Fibroblast of lung (primary cell): ENCODE results near the gene NCKAP5. TPM values are rescaled to one million over a fixed set of nuclear protein-coding genes. Genes with fewer than 3 reads are reported as not detected.

Source experiments
- DNase-seq, 2 donors: peaks; one replicate each; pipeline versions ENCODE4 v3.0.0 to v3.0.0-alpha.2; 2010; ENCODE audit warnings: low read depth in 2 of 2
- H2AFZ ChIP-seq: 2 replicates; pipeline ENCODE4 v1.5.1; 2012; ENCODE audit warnings: low read length, control low read depth, inconsistent platforms
- H3K27ac ChIP-seq: 2 replicates; pipeline ENCODE4 v1.5.1; 2011; ENCODE audit warnings: low read length, control low read depth; ENCODE audit not compliant: insufficient read depth
- H3K27me3 ChIP-seq: 2 replicates; pipeline ENCODE4 v1.5.1; 2011; ENCODE audit warnings: mild to moderate bottlenecking, low read length; ENCODE audit not compliant: control insufficient read depth, insufficient read depth
- H3K36me3 ChIP-seq: 2 replicates; pipeline ENCODE4 v1.5.1; 2011; ENCODE audit warnings: low read length; ENCODE audit not compliant: control insufficient read depth, insufficient read depth
- H3K4me1 ChIP-seq: 2 replicates; pipeline ENCODE4 v1.5.1; 2011; ENCODE audit warnings: low read length; ENCODE audit not compliant: control insufficient read depth, insufficient read depth; ENCODE audit errors: extremely low read depth
- H3K4me2 ChIP-seq: 2 replicates; pipeline ENCODE4 v1.5.1; 2011; ENCODE audit warnings: low read length, control low read depth; ENCODE audit not compliant: insufficient read depth; ENCODE audit errors: extremely low read depth
- H3K4me3 ChIP-seq, 4 experiments: fragments of 200-600 bp in 1 of 4; sonication (generic) in 1 of 4; replicated peaks in 1 of 4; 2 replicates each; pipeline ENCODE4 v1.5.1; 2011 to 2016; ENCODE audit warnings: low read length in 4 of 4, low read depth in 3 of 4, mild to moderate bottlenecking in 3 of 4, control low read depth in 2 of 4, inconsistent platforms in 1 of 4, mixed read lengths in 1 of 4; ENCODE audit not compliant: insufficient read depth in 1 of 4; ENCODE audit errors: control extremely low read depth in 1 of 4
- H3K79me2 ChIP-seq: 2 replicates; pipeline ENCODE4 v1.5.1; 2012; ENCODE audit warnings: mild to moderate bottlenecking, low read length, inconsistent platforms; ENCODE audit not compliant: control insufficient read depth, insufficient read depth
- H3K9ac ChIP-seq: 2 replicates; pipeline ENCODE4 v1.5.1; 2011; ENCODE audit warnings: mild to moderate bottlenecking, low read length, control low read depth; ENCODE audit not compliant: insufficient read depth
- H3K9me3 ChIP-seq: 2 replicates; pipeline ENCODE4 v1.5.1; 2012; ENCODE audit warnings: low read depth, low read length; ENCODE audit not compliant: control insufficient read depth, insufficient read depth
- H4K20me1 ChIP-seq: 2 replicates; pipeline ENCODE4 v1.5.1; 2011; ENCODE audit warnings: low read length; ENCODE audit not compliant: control insufficient read depth, insufficient read depth; ENCODE audit errors: extremely low read depth
- EZH2 ChIP-seq: IDR thresholded peaks from 2 replicates; pipeline ENCODE4 v1.5.1; 2012; ENCODE audit warnings: low read length, control low read depth, mild to moderate bottlenecking; ENCODE audit errors: missing control alignments
- polyA plus RNA-seq, 2 donors: library from polyadenylated mRNA; depleted of rRNA in 1 of 2; stranded (reverse) in 1 of 2; unstranded in 1 of 2; fragments of >200 nt; gene quantifications; 2 replicates each; pipeline ENCODE4 v1.2.1, GENCODE V29; 2011 to 2012; ENCODE audit warnings: missing spikeins in 1 of 2
- total RNA-seq: library from RNA; depleted of rRNA; stranded (reverse); fragments of >200 nt; gene quantifications from 2 replicates; pipeline ENCODE4 v1.2.1, GENCODE V29; 2014
- TF ChIP-seq, protein P1 (sequence below), 2 donors: IDR thresholded peaks in 1 of 2; conservative IDR thresholded peaks in 1 of 2; 1 replicate in 1 of 2; 2 replicates in 1 of 2; pipeline ENCODE4 v1.5.1; 2011 to 2012; ENCODE audit warnings: low read length in 2 of 2, control low read depth in 1 of 2, inconsistent platforms in 1 of 2, low read depth in 1 of 2, mild to moderate bottlenecking in 1 of 2

Gene NCKAP5
- total and polyA plus RNA-seq, 2 donors (not counting 1 experiment from before 2014, with no cell fraction given) = 2.6 to 6.2 TPM

DNA sequence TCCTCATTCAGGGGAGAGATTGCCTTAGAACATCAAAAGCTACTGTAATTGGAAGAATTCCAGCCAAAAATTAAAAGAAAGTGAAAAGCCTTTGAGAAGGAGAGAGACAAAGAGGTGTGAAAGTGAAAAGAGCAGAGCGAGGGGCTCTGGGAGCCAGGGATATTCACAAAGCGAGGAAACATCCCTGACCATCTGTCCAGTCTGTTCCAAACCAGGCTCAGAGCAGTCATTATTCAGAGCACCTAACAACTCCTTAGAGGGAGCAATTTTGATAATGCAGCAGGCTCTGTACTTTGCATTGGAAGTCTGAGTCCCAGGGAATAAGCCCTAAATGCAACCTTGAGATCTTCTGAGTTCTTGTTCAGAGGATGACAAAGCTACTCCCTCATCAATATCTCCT lies 779.2 kb downstream of the NCKAP5 start:
- no peaks in the 10 kb centered on the region for H3K79me2 ChIP-seq

DNA sequence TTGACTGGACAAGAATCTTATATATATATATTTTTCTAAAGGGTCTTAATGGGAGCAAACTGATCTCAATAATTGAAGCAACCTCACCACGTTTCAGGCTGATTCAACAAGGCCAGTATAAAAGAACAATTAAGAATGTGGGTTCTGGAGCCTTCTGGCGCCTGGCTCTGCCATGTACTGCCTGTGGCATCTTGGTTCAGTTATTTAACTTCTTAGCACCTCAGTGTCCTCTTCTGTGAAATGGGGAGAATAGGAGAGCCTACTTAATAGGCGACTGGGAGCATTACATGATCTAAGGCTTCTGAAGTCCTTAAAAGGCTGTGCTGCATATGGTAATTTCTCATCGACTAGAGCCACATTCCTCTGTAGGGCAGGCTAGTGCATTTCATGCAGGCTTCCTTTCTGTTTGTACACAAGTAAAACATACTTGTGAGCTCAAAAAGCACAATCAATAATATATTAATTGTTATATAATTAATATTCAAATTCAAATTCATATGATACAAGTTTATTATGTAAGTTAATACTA lies 779.9 kb downstream of the NCKAP5 start:
- Histone ChIP-seq H3K9ac (no peak overlapping the region), H3K4me1 (no peaks in the 10 kb centered on the region), H3K9me3 (no peaks in the 10 kb centered on the region), H3K27ac (no peak overlapping the region), H3K36me3 (no peaks in the 10 kb centered on the region), H3K4me3 (no peak overlapping the region), H3K27me3 (no peaks in the 10 kb centered on the region), H2AFZ (no peak overlapping the region), H3K79me2 (no peaks in the 10 kb centered on the region), H3K4me2 (no peak overlapping the region), H4K20me1 (no peaks in the 10 kb centered on the region)
- TF ChIP-seq, protein P1, sequence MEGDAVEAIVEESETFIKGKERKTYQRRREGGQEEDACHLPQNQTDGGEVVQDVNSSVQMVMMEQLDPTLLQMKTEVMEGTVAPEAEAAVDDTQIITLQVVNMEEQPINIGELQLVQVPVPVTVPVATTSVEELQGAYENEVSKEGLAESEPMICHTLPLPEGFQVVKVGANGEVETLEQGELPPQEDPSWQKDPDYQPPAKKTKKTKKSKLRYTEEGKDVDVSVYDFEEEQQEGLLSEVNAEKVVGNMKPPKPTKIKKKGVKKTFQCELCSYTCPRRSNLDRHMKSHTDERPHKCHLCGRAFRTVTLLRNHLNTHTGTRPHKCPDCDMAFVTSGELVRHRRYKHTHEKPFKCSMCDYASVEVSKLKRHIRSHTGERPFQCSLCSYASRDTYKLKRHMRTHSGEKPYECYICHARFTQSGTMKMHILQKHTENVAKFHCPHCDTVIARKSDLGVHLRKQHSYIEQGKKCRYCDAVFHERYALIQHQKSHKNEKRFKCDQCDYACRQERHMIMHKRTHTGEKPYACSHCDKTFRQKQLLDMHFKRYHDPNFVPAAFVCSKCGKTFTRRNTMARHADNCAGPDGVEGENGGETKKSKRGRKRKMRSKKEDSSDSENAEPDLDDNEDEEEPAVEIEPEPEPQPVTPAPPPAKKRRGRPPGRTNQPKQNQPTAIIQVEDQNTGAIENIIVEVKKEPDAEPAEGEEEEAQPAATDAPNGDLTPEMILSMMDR (conservative IDR thresholded peaks at IDR 0.05 in 1 of 2, IDR thresholded peaks at IDR 0.05 in 1 of 2; ENCODE audit: low read depth in 1 of 2, low read length in 2 of 2) = no peak
- no peak for TF ChIP-seq EZH2
- no peak for DNase-seq

More for the DNA sequence above, 779.2 kb downstream of the NCKAP5 start:
- no peak overlapping the region for H3K9ac ChIP-seq
- TF ChIP-seq EZH2 = no peak
- TF ChIP-seq, protein P1 (conservative IDR thresholded peaks at IDR 0.05 in 1 of 2, IDR thresholded peaks at IDR 0.05 in 1 of 2; ENCODE audit: low read depth in 1 of 2, low read length in 2 of 2) = no peak
- no peaks in the 10 kb centered on the region for H4K20me1 ChIP-seq
- no peaks in the 10 kb centered on the region for H3K9me3 ChIP-seq
- DNase-seq = no peak
- H3K4me2 ChIP-seq = no peak overlapping the region
- H3K27ac ChIP-seq = no peak overlapping the region
- H3K36me3 ChIP-seq = no peaks in the 10 kb centered on the region
- H3K27me3 ChIP-seq = no peaks in the 10 kb centered on the region
- no peaks in the 10 kb centered on the region for H3K4me1 ChIP-seq
- H3K4me3 ChIP-seq = no peak overlapping the region
- no peak overlapping the region for H2AFZ ChIP-seq

DNA sequence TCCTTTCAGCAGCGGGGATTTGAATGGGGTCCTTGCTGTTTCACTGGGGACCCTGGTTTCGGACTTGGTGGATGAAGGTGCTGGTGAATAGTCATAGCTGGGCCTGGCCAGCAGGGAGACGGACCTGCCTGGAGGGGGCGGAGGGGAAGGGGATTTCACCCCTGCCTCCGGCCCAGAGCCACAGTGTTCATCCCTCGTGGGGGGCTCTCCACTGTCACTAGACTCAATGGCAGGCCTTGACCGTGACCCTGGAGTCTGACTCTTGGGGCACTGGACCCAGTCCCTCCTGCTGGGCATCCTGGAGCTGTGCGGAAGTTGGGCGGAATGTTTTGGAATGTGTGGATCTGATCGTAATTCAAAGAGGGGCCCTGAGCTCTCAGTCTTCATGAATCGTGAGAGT lies 784.4 kb downstream of the NCKAP5 start:
- TF ChIP-seq, protein P1 (conservative IDR thresholded peaks at IDR 0.05 in 1 of 2, IDR thresholded peaks at IDR 0.05 in 1 of 2; ENCODE audit: low read depth in 1 of 2, low read length in 2 of 2) = no peak
- no peak for TF ChIP-seq EZH2
- no peak for DNase-seq
- H3K27ac ChIP-seq = no peak overlapping the region
- no peaks in the 10 kb centered on the region for H4K20me1 ChIP-seq
- H3K79me2 ChIP-seq = no peaks in the 10 kb centered on the region
- H2AFZ ChIP-seq = no peak overlapping the region
- no peak overlapping the region for H3K9ac ChIP-seq
- H3K9me3 ChIP-seq = no peaks in the 10 kb centered on the region
- no peaks in the 10 kb centered on the region for H3K36me3 ChIP-seq
- no peaks in the 10 kb centered on the region for H3K4me1 ChIP-seq
- no peaks in the 10 kb centered on the region for H3K27me3 ChIP-seq
- H3K4me2 ChIP-seq = no peak overlapping the region
- H3K4me3 ChIP-seq = no peak overlapping the region
